IPS-18a (cell line): Measurements from ENCODE around the gene TTI1.

ENCODE experiments used
- H3K27ac ChIP-seq: one replicate; pipeline ENCODE4 v1.5.1; 2013; ENCODE audit warnings: low read length
- H3K27me3 ChIP-seq: one replicate; pipeline ENCODE4 v1.6.1; 2013; ENCODE audit warnings: mild to moderate bottlenecking, low read length; ENCODE audit not compliant: control insufficient read depth, insufficient read depth
- H3K36me3 ChIP-seq: one replicate; pipeline ENCODE4 v1.6.1; 2013; ENCODE audit warnings: low read depth, low read length; ENCODE audit not compliant: control insufficient read depth
- H3K4me1 ChIP-seq: one replicate; pipeline ENCODE4 v1.6.1; 2013; ENCODE audit warnings: low read depth, low read length; ENCODE audit not compliant: control insufficient read depth
- H3K4me3 ChIP-seq: one replicate; pipeline ENCODE4 v1.5.1; 2013; ENCODE audit warnings: low read length
- H3K9ac ChIP-seq: one replicate; pipeline ENCODE4 v1.6.1; 2013; ENCODE audit warnings: mild to moderate bottlenecking, low read length, moderate library complexity
- H3K9me3 ChIP-seq: one replicate; pipeline ENCODE4 v1.6.1; 2013; ENCODE audit warnings: low read depth, low read length; ENCODE audit not compliant: control insufficient read depth

Gene TTI1

GRCh38 chr20:37954190-37954589 is 79.1 kb downstream of the TTI1 start:
- Histone ChIP-seq H3K9ac (no peak overlapping the region), H3K27me3 (no peaks in the 10 kb centered on the region), H3K36me3 (no peaks in the 10 kb centered on the region)

DNA sequence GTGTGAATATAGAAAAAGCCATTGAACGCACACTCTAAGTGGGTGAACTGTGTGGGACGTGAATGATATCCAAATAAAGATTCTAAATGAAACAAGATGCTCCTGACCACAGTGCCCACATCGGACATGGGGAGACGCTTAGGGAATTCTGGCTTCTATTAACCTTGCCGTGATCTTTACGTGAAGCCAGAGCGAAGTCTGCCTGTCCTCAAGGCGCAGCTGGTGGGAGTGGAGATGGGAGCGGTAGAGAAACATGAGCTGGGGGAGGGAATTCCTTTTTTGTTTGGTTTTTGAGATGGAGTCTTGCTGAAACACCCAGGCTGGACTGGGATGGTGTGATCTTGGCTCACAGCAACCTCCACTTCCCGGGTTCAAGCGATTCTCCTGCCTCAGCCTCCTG is 84.3 kb downstream of the TTI1 start:
- Histone ChIP-seq H3K4me1 (no peaks in the 10 kb centered on the region), H3K4me3 (no peak overlapping the region), H3K27ac (no peak overlapping the region), H3K27me3 (no peaks in the 10 kb centered on the region), H3K9me3 (no peaks in the 10 kb centered on the region), H3K36me3 (no peaks in the 10 kb centered on the region), H3K9ac (no peak overlapping the region)

More at GRCh38 chr20:37954190-37954589, 79.1 kb downstream of the TTI1 start:
- Histone ChIP-seq H3K4me1 (no peaks in the 10 kb centered on the region), H3K27ac (no peak overlapping the region), H3K9me3 (no peaks in the 10 kb centered on the region), H3K4me3 (no peak overlapping the region)

DNA sequence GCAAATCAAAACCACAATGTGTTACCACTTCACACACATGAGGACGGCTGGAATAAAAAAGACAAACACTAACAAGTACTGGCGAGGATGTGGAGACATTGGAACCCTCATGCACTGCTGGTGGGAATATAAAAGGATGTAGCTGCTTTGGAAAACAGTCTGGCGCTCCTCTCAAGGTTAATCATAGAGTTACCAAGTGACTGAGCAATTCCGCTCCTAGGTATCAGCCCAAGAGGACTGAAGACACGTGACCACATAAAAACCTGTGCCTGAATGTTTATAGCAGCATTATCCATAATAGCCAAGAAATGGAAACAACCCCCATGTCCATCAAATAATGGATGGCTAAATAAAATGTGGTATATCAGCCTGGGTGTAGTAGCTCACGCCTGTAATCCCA is 85.3 kb downstream of the TTI1 start:
- no peaks in the 10 kb centered on the region for H3K36me3 ChIP-seq
- H3K27me3 ChIP-seq = no peaks in the 10 kb centered on the region
- no peaks in the 10 kb centered on the region for H3K4me1 ChIP-seq
- no peak overlapping the region for H3K9ac ChIP-seq
- H3K9me3 ChIP-seq = no peaks in the 10 kb centered on the region
- H3K4me3 ChIP-seq = no peak overlapping the region
- no peak overlapping the region for H3K27ac ChIP-seq

DNA sequence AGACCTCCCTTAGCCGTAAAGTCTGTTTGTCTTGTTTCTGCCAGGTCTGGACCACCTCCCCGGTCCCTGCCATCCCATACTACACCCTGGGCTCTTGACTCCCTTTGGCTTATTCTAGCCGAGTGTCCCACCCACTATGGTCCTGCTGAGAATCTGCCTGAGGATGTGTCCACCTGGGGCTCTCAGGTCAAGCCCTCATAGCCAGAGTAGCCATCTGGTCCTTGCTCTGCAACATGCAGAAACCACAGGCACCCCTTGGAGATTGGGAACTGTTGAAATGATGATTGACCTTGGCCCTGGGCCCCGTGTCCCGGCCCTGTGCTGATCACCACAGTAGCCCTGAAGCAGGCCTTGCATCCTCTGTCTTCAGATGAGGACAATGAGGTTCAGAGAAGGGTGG is 86.3 kb downstream of the TTI1 start:
- Histone ChIP-seq H3K9ac (no peak overlapping the region), H3K27me3 (no peaks in the 10 kb centered on the region), H3K9me3 (no peaks in the 10 kb centered on the region), H3K36me3 (no peaks in the 10 kb centered on the region), H3K4me1 (no peaks in the 10 kb centered on the region), H3K27ac (no peak overlapping the region), H3K4me3 (no peak overlapping the region)

DNA sequence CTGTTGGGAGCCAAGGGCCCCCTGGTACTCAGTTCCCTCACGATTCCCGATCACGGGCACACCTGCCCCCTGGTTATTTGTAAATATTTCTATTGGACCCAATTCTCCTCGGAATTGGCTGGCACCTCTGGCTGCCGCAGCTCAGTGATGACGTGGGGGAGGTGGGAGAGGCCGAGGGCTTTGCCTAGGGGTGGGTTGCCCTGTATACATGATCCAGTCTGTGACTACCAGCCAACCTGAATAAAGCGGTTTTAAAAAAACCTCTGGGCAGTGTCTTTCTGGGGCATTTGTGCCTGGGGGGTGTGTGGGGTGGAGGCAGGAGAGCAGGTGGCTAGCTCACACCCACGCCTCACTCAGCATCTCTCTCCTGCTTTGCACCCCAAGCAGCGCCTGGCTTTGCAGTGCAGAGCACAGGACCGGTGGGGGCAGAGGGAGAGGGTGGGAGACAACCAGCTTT is 88.1 kb downstream of the TTI1 start:
- no peaks in the 10 kb centered on the region for H3K4me1 ChIP-seq
- H3K9me3 ChIP-seq = no peaks in the 10 kb centered on the region
- H3K36me3 ChIP-seq = no peaks in the 10 kb centered on the region
- H3K27me3 ChIP-seq = no peaks in the 10 kb centered on the region
- H3K27ac ChIP-seq = no peak overlapping the region
- H3K4me3 ChIP-seq = no peak overlapping the region
- H3K9ac ChIP-seq = no peak overlapping the region

DNA sequence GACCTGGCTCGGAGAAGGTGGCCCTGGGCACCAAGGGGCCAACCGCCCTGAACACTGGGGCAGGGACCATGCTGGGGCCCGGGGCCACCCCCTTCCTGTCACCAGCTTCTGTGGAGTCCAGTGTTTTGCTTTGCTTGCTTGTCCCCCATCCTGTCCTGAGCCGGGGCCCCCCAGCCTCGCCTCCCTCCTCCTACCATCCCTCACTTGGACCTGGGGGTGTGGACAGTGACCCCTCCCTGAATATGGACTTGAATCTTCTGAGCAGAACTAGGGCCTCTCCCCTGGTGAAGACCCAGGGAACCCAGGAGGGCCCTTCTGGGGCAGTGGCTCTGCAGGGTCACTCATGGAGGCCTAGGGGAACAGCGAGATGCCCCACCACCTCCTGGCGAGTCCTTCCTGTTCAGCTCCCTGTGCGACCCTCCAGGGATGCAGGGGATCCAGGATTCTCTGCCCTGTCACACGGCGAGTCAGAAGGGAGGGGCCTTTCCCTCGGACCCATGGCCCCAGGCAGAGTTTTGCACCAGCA is 88.7 kb downstream of the TTI1 start:
- H3K4me1 ChIP-seq = no peaks in the 10 kb centered on the region
- no peaks in the 10 kb centered on the region for H3K36me3 ChIP-seq
- H3K9ac ChIP-seq = no peak overlapping the region
- no peak overlapping the region for H3K27ac ChIP-seq
- no peaks in the 10 kb centered on the region for H3K9me3 ChIP-seq
- H3K4me3 ChIP-seq = no peak overlapping the region
- no peaks in the 10 kb centered on the region for H3K27me3 ChIP-seq

- H3K9ac ChIP-seq = no peak overlapping the region
- no peaks in the 10 kb centered on the region for H3K9me3 ChIP-seq
- H3K27ac ChIP-seq = no peak overlapping the region
- no peak overlapping the region for H3K4me3 ChIP-seq
- H3K4me1 ChIP-seq = no peaks in the 10 kb centered on the region
- no peaks in the 10 kb centered on the region for H3K27me3 ChIP-seq
- no peaks in the 10 kb centered on the region for H3K36me3 ChIP-seq
These were observed 89.5 kb downstream of the TTI1 start for GRCh38 chr20:37943501-37944455.

DNA sequence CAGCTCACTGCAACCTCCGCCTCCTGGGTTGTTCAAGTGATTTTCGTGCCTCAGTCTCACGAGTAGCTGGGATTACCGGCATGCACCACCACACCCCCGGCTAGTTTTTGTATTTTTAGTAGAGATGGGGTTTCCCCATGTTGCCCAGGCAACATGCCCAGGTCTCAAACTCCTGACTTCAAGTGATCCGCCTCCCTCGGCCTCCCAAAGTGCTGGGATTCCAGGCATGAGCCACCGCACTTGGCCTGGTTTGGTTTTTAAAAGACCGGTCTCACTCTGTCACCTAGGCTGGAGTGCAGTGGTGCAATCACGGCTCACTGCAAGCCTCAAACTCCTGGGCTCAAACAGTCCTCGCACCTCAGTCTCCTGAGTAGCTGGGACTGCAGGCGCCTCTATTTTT is 90.2 kb downstream of the TTI1 start:
- H3K27me3 ChIP-seq = no peaks in the 10 kb centered on the region
- H3K27ac ChIP-seq = no peak overlapping the region
- no peaks in the 10 kb centered on the region for H3K9me3 ChIP-seq
- no peaks in the 10 kb centered on the region for H3K36me3 ChIP-seq
- no peak overlapping the region for H3K9ac ChIP-seq
- H3K4me3 ChIP-seq = no peak overlapping the region
- no peaks in the 10 kb centered on the region for H3K4me1 ChIP-seq

DNA sequence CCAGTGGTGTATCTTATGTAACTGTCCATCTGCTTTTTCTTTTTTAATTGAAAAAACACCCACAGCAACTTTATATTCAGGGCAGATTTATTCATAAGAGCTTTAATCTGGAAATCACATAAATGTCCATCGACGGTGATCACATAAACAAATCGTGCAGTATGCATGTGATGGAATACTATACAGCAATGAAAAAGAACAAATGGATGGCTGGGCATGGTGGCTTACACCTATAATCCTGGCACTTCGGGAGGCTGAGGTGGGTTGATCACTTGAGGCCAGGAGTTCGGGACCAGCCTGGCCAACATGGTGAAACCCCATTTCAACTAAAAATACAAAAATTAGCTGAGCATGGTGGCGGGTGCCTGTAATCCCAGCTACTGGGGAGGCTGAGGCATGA is 91.3 kb downstream of the TTI1 start:
- Histone ChIP-seq H3K9ac (no peak overlapping the region), H3K4me3 (no peak overlapping the region), H3K27me3 (no peaks in the 10 kb centered on the region), H3K36me3 (no peaks in the 10 kb centered on the region), H3K9me3 (no peaks in the 10 kb centered on the region), H3K27ac (no peak overlapping the region), H3K4me1 (no peaks in the 10 kb centered on the region)

DNA sequence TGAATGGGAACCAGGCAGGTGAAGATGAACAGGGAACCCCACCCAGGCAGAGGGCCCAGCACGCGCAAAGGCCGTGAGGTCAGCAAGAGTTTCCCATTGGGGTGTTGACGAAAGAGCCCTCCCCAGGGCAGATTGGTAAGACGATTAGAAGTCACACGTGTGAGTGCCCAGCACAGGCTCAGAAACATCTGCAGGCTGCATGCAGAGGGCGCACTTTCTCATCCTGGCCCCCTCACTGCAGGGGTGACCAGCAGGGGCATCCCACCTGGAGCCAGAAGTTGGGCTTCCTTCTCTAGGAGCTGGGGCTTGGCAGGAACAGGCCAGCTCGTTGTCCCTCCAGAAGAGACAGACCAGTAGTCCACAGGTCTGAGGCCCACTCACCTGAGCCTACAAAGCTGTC is 91.9 kb downstream of the TTI1 start:
- H3K27me3 ChIP-seq = no peaks in the 10 kb centered on the region
- H3K9ac ChIP-seq = no peak overlapping the region
- H3K4me3 ChIP-seq = no peak overlapping the region
- no peaks in the 10 kb centered on the region for H3K9me3 ChIP-seq
- H3K27ac ChIP-seq = no peak overlapping the region
- H3K4me1 ChIP-seq = no peaks in the 10 kb centered on the region
- no peaks in the 10 kb centered on the region for H3K36me3 ChIP-seq

DNA sequence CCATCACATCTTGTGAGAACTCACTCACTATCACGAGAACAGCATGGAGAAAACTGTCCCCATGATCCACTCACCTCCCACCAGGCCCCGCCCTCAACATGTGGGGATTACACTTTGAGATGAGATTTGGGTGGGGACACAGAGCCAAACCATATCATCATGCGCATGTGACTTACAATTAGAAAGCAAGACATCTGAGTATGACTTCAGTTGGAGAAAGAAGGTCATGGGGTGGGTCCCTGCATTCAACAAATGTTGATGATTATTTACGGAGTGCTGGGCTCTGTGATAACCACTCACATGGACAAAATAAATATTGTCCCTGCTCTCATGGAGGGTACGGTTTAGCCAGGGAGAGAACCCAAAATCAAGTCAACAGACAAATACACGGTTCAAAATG is 92.4 kb downstream of the TTI1 start:
- Histone ChIP-seq H3K4me1 (no peaks in the 10 kb centered on the region), H3K9me3 (no peaks in the 10 kb centered on the region), H3K36me3 (no peaks in the 10 kb centered on the region), H3K9ac (no peak overlapping the region), H3K4me3 (no peak overlapping the region), H3K27me3 (no peaks in the 10 kb centered on the region), H3K27ac (no peak overlapping the region)
